RPMI7951 (cell line): ENCODE measurements around the gene THOC6. TPM values are rescaled to one million over a fixed set of nuclear protein-coding genes. Genes with fewer than 3 reads are reported as not detected.

Experiments
- DNase-seq: peaks from one replicate; pipeline ENCODE4 v3.0.0-alpha.2; 2012; ENCODE audit warnings: low read depth
- total RNA-seq: library from RNA; depleted of rRNA; stranded (reverse); fragments of >200 nt; shearing (Covaris generic); gene quantifications from 2 replicates; pipeline ENCODE4 v1.2.3, GENCODE V29; 2014; rRNA removed

Gene THOC6
- total RNA-seq = 16.1 and 20.8 TPM in 2 replicates

GRCh38 chr16:3023669-3024478, at the start of gene THOC6, which contains the start of gene HCFC1R1:
Gene THOC6, plus strand, starts transcription at chr16:3024035. Its CDS starts 292 bp downstream, at chr16:3024327.
Gene HCFC1R1, minus strand, starts transcription at chr16:3023942. Its CDS starts 1 bp downstream, at chr16:3023941.
- DNase-seq = peak; percentile 95

- no peak for DNase-seq
Measured at GRCh38 chr16:2974319-2975056, 49.3 kb upstream of the THOC6 start.

GRCh38 chr16:2975161-2975795, 48.6 kb upstream of the THOC6 start:
- no peak for DNase-seq

GRCh38 chr16:2976201-2976600, 47.6 kb upstream of the THOC6 start:
- no peak for DNase-seq

- no peak for DNase-seq
Measured at GRCh38 chr16:2976673-2977072, 47.2 kb upstream of the THOC6 start.

- DNase-seq = no peak
Measured at GRCh38 chr16:2977440-2977839, 46.4 kb upstream of the THOC6 start.

GRCh38 chr16:2979669-2980226, 44.1 kb upstream of the THOC6 start:
- DNase-seq = no peak

GRCh38 chr16:2980227-2981176, 43.3 kb upstream of the THOC6 start, which contains the start of gene PKMYT1:
Gene PKMYT1, minus strand, starts transcription at chr16:2980446. Its CDS starts 789 bp downstream, at chr16:2979657.
- DNase-seq = peak; percentile 81

GRCh38 chr16:2981177-2981898, 42.5 kb upstream of the THOC6 start:
- no peak for DNase-seq

GRCh38 chr16:2981899-2982250, 42.0 kb upstream of the THOC6 start:
- no peak for DNase-seq

- no peak for DNase-seq
Measured at GRCh38 chr16:2982402-2982801, 41.4 kb upstream of the THOC6 start.

- peak; percentile 76 for DNase-seq
Measured at GRCh38 chr16:2983706-2984136, 40.1 kb upstream of the THOC6 start.

GRCh38 chr16:2985462-2985861, 38.4 kb upstream of the THOC6 start:
- no peak for DNase-seq

GRCh38 chr16:2985893-2986355, 37.9 kb upstream of the THOC6 start:
- DNase-seq = no peak

- DNase-seq = no peak
Measured at GRCh38 chr16:2986623-2987188, 37.1 kb upstream of the THOC6 start.

- no peak for DNase-seq
Measured at GRCh38 chr16:2987286-2987685, 36.5 kb upstream of the THOC6 start.

- DNase-seq = no peak
Measured at GRCh38 chr16:2987833-2988232, 36.0 kb upstream of the THOC6 start.

- no peak for DNase-seq
Measured at GRCh38 chr16:2988590-2989099, 35.2 kb upstream of the THOC6 start.

GRCh38 chr16:2990891-2991290, 32.9 kb upstream of the THOC6 start:
- no peak for DNase-seq
